HepG2 (cell line): Measurements from ENCODE around the gene ZNF19. TPM values are rescaled to one million over a fixed set of nuclear protein-coding genes. Genes with fewer than 3 reads are reported as not detected.

Source experiments
- AKNA ChIP-seq: sonication (generic); formaldehyde crosslinking; IDR thresholded peaks from 2 replicates; pipeline ENCODE4 v1.4.0; 2020; ENCODE audit warnings: missing genetic modification reagents, borderline replicate concordance
- CENPX ChIP-seq: sonication (generic); formaldehyde crosslinking; IDR thresholded peaks from 2 replicates; pipeline ENCODE4 v1.9.0; 2021; ENCODE audit warnings: mild to moderate bottlenecking, missing genetic modification reagents, moderate library complexity
- CREM ChIP-seq, 2 experiments: sonication (generic) in 1 of 2; formaldehyde crosslinking in 1 of 2; IDR thresholded peaks; 2 replicates each; pipeline versions ENCODE4 v1.4.0 to v1.6.1; 2016 to 2020; ENCODE audit warnings: antibody characterized with exemption in 1 of 2, mild to moderate bottlenecking in 1 of 2, missing genetic modification reagents in 1 of 2
- DRAP1 ChIP-seq: IDR thresholded peaks from 2 replicates; pipeline ENCODE4 v1.6.1; 2016; ENCODE audit warnings: missing genetic modification reagents, missing compliant biosample characterization
- GABPA ChIP-seq, 2 experiments: IDR thresholded peaks; 2 replicates each; pipeline ENCODE4 v1.6.1; 2011 to 2016; ENCODE audit warnings: low read depth in 2 of 2, low read length in 1 of 2, missing biosample characterization in 1 of 2, missing genetic modification characterization in 1 of 2
- MAZ ChIP-seq, 2 experiments: sonication (generic) in 1 of 2; formaldehyde crosslinking in 1 of 2; IDR thresholded peaks; 2 replicates each; pipeline versions ENCODE4 v1.5.0 to v1.6.1; 2012 to 2020; ENCODE audit warnings: low read depth in 2 of 2, mild to moderate bottlenecking in 2 of 2, borderline replicate concordance in 1 of 2, improper control_type of control experiment in 1 of 2, low read length in 1 of 2, missing genetic modification reagents in 1 of 2, moderate library complexity in 1 of 2
- NR0B2 ChIP-seq: sonication (generic); formaldehyde crosslinking; IDR thresholded peaks from 2 replicates; pipeline ENCODE4 v1.4.0; 2020; ENCODE audit warnings: mild to moderate bottlenecking, missing genetic modification reagents
- RXRA ChIP-seq: sonication (generic); formaldehyde crosslinking; IDR thresholded peaks from 2 replicates; pipeline ENCODE4 v1.5.1; 2020; ENCODE audit warnings: missing genetic modification reagents
- SIX1 ChIP-seq: sonication (generic); formaldehyde crosslinking; IDR thresholded peaks from 2 replicates; pipeline ENCODE4 v1.4.0; 2020; ENCODE audit warnings: missing genetic modification reagents, borderline replicate concordance
- ZFP37 ChIP-seq: sonication (generic); formaldehyde crosslinking; IDR thresholded peaks from 2 replicates; pipeline ENCODE4 v1.4.0; 2020; ENCODE audit warnings: missing genetic modification reagents, borderline replicate concordance
- ZNF235 ChIP-seq: sonication (generic); formaldehyde crosslinking; IDR thresholded peaks from 2 replicates; pipeline ENCODE4 v1.8.1; 2023; ENCODE audit warnings: mild to moderate bottlenecking, missing genetic modification reagents, borderline replicate concordance
- ZNF251 ChIP-seq: sonication (generic); formaldehyde crosslinking; IDR thresholded peaks from 2 replicates; pipeline ENCODE4 v1.9.0; 2021; ENCODE audit warnings: mild to moderate bottlenecking, missing genetic modification reagents
- ZNF253 ChIP-seq: sonication (generic); formaldehyde crosslinking; IDR thresholded peaks from 2 replicates; pipeline ENCODE4 v1.8.0; 2022; ENCODE audit warnings: mild to moderate bottlenecking, missing genetic modification reagents, borderline replicate concordance
- ZNF260 ChIP-seq: sonication (generic); formaldehyde crosslinking; IDR thresholded peaks from 2 replicates; pipeline ENCODE4 v1.4.0; 2020; ENCODE audit warnings: missing genetic modification reagents, low read depth, mild to moderate bottlenecking, borderline replicate concordance
- polyA plus RNA-seq, 8 experiments: library from polyadenylated mRNA; depleted of rRNA in 3 of 8; stranded (reverse) in 7 of 8; unstranded in 1 of 8; fragments of >200 nt; fragmentation: Illumina TruSeq in 4 of 8; extraction: Trizol in 4 of 8; gene quantifications; 2 replicates each; pipeline versions ENCODE4 v1.2.1 to v1.2.3, GENCODE V29; 2011 to 2016; ENCODE audit warnings: low read depth in 4 of 8, missing spikeins in 1 of 8, mixed read lengths in 1 of 8; ENCODE audit not compliant: insufficient read depth in 1 of 8
- total RNA-seq, 5 experiments: library from RNA; depleted of rRNA; stranded (reverse); fragments of >200 nt; fragmentation: Illumina TruSeq; extraction: Trizol; gene quantifications; 2 replicates each; pipeline ENCODE4 v1.2.3, GENCODE V29; 2016; ENCODE audit warnings: low read depth in 1 of 5
- TF ChIP-seq, protein P1 (sequence below): sonication (generic); formaldehyde crosslinking; conservative IDR thresholded peaks from 2 replicates; pipeline ENCODE4 v1.4.0; 2020; ENCODE audit warnings: mild to moderate bottlenecking, missing genetic modification reagents, moderate library complexity

Gene ZNF19
- total and polyA plus RNA-seq, 2 of the 13 experiments (the other 11 are each of a cell fraction or from before 2014, with no cell fraction given): 3.2 to 5.8 TPM

- TF ChIP-seq RXRA (CRISPR knock-in tag): peak; percentile 89
- TF ChIP-seq ZFP37 (CRISPR knock-in tag): no peak; the same call in 1 of the 2 replicates
- TF ChIP-seq, protein P1, sequence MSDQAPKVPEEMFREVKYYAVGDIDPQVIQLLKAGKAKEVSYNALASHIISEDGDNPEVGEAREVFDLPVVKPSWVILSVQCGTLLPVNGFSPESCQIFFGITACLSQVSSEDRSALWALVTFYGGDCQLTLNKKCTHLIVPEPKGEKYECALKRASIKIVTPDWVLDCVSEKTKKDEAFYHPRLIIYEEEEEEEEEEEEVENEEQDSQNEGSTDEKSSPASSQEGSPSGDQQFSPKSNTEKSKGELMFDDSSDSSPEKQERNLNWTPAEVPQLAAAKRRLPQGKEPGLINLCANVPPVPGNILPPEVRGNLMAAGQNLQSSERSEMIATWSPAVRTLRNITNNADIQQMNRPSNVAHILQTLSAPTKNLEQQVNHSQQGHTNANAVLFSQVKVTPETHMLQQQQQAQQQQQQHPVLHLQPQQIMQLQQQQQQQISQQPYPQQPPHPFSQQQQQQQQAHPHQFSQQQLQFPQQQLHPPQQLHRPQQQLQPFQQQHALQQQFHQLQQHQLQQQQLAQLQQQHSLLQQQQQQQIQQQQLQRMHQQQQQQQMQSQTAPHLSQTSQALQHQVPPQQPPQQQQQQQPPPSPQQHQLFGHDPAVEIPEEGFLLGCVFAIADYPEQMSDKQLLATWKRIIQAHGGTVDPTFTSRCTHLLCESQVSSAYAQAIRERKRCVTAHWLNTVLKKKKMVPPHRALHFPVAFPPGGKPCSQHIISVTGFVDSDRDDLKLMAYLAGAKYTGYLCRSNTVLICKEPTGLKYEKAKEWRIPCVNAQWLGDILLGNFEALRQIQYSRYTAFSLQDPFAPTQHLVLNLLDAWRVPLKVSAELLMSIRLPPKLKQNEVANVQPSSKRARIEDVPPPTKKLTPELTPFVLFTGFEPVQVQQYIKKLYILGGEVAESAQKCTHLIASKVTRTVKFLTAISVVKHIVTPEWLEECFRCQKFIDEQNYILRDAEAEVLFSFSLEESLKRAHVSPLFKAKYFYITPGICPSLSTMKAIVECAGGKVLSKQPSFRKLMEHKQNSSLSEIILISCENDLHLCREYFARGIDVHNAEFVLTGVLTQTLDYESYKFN: peak; percentile 38; the same call in 1 of the 2 replicates
- TF ChIP-seq AKNA (CRISPR knock-in tag): 0 out of 2 replicates have a peak, but pooled peaks have one; percentile 44
- no peak for TF ChIP-seq CENPX (CRISPR knock-in tag)
- TF ChIP-seq ZNF253 (CRISPR knock-in tag): 0 out of 2 replicates have a peak, but pooled peaks have one; percentile 73
- TF ChIP-seq ZNF260: 0 out of 2 replicates have a peak, but pooled peaks have one; percentile 56
- TF ChIP-seq CREM (IDR thresholded peaks at IDR 0.05): peak; percentile 98
- peak; percentile 93 for TF ChIP-seq CREM (CRISPR knock-in tag; IDR thresholded peaks at IDR 0.05)
- TF ChIP-seq ZNF235 (CRISPR knock-in tag): peak; percentile 95; the same call in 1 of the 2 replicates
- TF ChIP-seq MAZ (IDR thresholded peaks at IDR 0.05; ENCODE audit: borderline replicate concordance, low read depth, low read length): peak; percentile 71; the same call in 1 of the 2 replicates
- TF ChIP-seq MAZ (CRISPR knock-in tag; IDR thresholded peaks at IDR 0.05; ENCODE audit: low read depth): peak; percentile 85
- TF ChIP-seq DRAP1: peak; percentile 77
- TF ChIP-seq ZNF251 (CRISPR knock-in tag): no peak
- peak; percentile 96 for TF ChIP-seq GABPA (IDR thresholded peaks at IDR 0.05; ENCODE audit: low read depth, low read length)
- TF ChIP-seq GABPA (CRISPR knock-in tag; IDR thresholded peaks at IDR 0.05; ENCODE audit: low read depth): peak; percentile 99
- TF ChIP-seq NR0B2 (CRISPR knock-in tag): peak; percentile 98
- TF ChIP-seq SIX1 (CRISPR knock-in tag): no peak
These were observed 27.2 kb downstream of the ZNF19 start, which contains the start of gene ZNF23 (continued) for GRCh38 chr16:71461686-71462648.
